PC-9 (cell line): ENCODE measurements around the gene HBP1. TPM values are rescaled to one million over a fixed set of nuclear protein-coding genes. Genes with fewer than 3 reads are reported as not detected.

Source experiments
- BruUV-seq: library from RNA; stranded (reverse); fragments of 400-500 nt; replicated peaks from 2 replicates; lab custom pipeline; 2021; lab: Mats Ljungman, UMichigan
- CTCF ChIA-PET: fragments of 300-600 bp; sonication (Branson Sonifier 250); formaldehyde crosslinking; loops from one replicate; lab custom pipeline; 2022; ENCODE audit warnings: antibody characterized with exemption; lab: Charles Lee
- POLR2A ChIA-PET: fragments of 300-600 bp; sonication (Branson Sonifier 250); formaldehyde crosslinking; loops from one replicate; lab custom pipeline; 2022; ENCODE audit warnings: antibody characterized with exemption; ENCODE audit not compliant: unreplicated experiment; lab: Charles Lee
- DNase-seq, 2 experiments: peaks; one replicate each; pipeline versions ENCODE4 v3.0.0 to v3.0.0-alpha.2; 2015 to 2022; ENCODE audit warnings: mixed read lengths in 1 of 2
- H2AFZ ChIP-seq: fragments of 200-600 bp; sonication (generic); 2 replicates; pipeline ENCODE4 v1.8.1; 2017; ENCODE audit warnings: antibody characterized with exemption
- H3F3A ChIP-seq: fragments of 200-600 bp; sonication (generic); 2 replicates; pipeline ENCODE4 v1.8.1; 2017; ENCODE audit warnings: antibody characterized with exemption, mild to moderate bottlenecking, low read depth; ENCODE audit not compliant: insufficient read depth
- H3K27ac ChIP-seq: fragments of 200-600 bp; sonication (generic); 2 replicates; pipeline ENCODE4 v1.6.1; 2016; ENCODE audit warnings: mixed run types
- H3K27me3 ChIP-seq: fragments of 200-600 bp; sonication (generic); 2 replicates; pipeline ENCODE4 v1.6.1; 2016; ENCODE audit warnings: low read depth, mixed run types; ENCODE audit not compliant: insufficient read depth
- H3K36me3 ChIP-seq: fragments of 200-600 bp; sonication (generic); 2 replicates; pipeline ENCODE4 v1.6.1; 2016; ENCODE audit warnings: low read depth, mixed run types
- H3K4me1 ChIP-seq: fragments of 200-600 bp; sonication (generic); replicated peaks from 2 replicates; pipeline ENCODE4 v1.6.1; 2016; ENCODE audit warnings: mixed run types; ENCODE audit not compliant: insufficient read depth
- H3K4me2 ChIP-seq: fragments of 200-600 bp; sonication (generic); 2 replicates; pipeline ENCODE4 v1.6.1; 2017; ENCODE audit warnings: mixed run types
- H3K4me3 ChIP-seq: fragments of 200-600 bp; sonication (generic); 2 replicates; pipeline ENCODE4 v1.6.1; 2016; ENCODE audit warnings: mixed run types
- H3K79me2 ChIP-seq: fragments of 200-600 bp; sonication (generic); 2 replicates; pipeline ENCODE4 v1.6.1; 2017; ENCODE audit warnings: low read depth, mixed run types
- H3K9me2 ChIP-seq: fragments of 200-600 bp; sonication (generic); 2 replicates; pipeline ENCODE4 v1.8.1; 2017; ENCODE audit warnings: mild to moderate bottlenecking; ENCODE audit not compliant: insufficient read depth
- H3K9me3 ChIP-seq: fragments of 200-600 bp; sonication (generic); 2 replicates; pipeline ENCODE4 v1.8.1; 2016; ENCODE audit warnings: low read depth; ENCODE audit not compliant: insufficient read depth
- H4K20me1 ChIP-seq: fragments of 200-600 bp; sonication (generic); 2 replicates; pipeline ENCODE4 v1.8.1; 2017; ENCODE audit not compliant: insufficient read depth
- CTCF ChIP-seq: fragments of 200-600 bp; sonication (generic); conservative IDR thresholded peaks from 2 replicates; pipeline ENCODE4 v1.6.1; 2017; ENCODE audit warnings: mixed run types, antibody characterized with exemption, mild to moderate bottlenecking, moderate library complexity
- EZH2 ChIP-seq: fragments of 200-600 bp; sonication (generic); IDR thresholded peaks from 2 replicates; pipeline ENCODE4 v1.8.0; 2017; ENCODE audit warnings: antibody characterized with exemption, low read depth
- intact Hi-C: fragments of 100-400 bp; cut with micrococcal nuclease; formaldehyde crosslinking; loops from one replicate; pipeline ENCODE4 v1.10.0; 2022; ENCODE audit not compliant: unreplicated experiment
- total RNA-seq: library from RNA; stranded (reverse); gene quantifications from 2 replicates; pipeline ENCODE4 v1.2.3, GENCODE V29; 2021

HBP1 gene
- total RNA-seq, 1 experiment from 2014 or later, result 60.0 TPM

- ChIA-PET POLR2A (no interaction called here), CTCF (interaction anchor here (0.6 kb wide), 1 partner anchor 679 kb away, joined by 3 read pairs; no protein-coding TSS in a partner anchor)
- H3F3A ChIP-seq, result peaks cover 4% of the 10 kb centered on the region; the same call in 1 of the 2 replicates
- H3K27ac ChIP-seq, result no peak overlapping the region
- BruUV-seq, result no TSS peak
- intact Hi-C loops, result no loop called here
- no peak overlapping the region for H3K4me3 ChIP-seq
- no peak for TF ChIP-seq CTCF
- no peak for TF ChIP-seq EZH2
- no peaks in the 10 kb centered on the region for H3K9me3 ChIP-seq
- H3K4me1 ChIP-seq, result no peaks in the 10 kb centered on the region
- no peaks in the 10 kb centered on the region for H3K79me2 ChIP-seq
- no peaks in the 10 kb centered on the region for H3K27me3 ChIP-seq
- H4K20me1 ChIP-seq, result peaks cover 15% of the 10 kb centered on the region; the same call in 1 of the 2 replicates
- H2AFZ ChIP-seq, result no peak overlapping the region
- H3K4me2 ChIP-seq, result no peak overlapping the region
- peaks cover 39% of the 10 kb centered on the region for H3K36me3 ChIP-seq
- DNase-seq, result no peak
- H3K9me2 ChIP-seq, result no peaks in the 10 kb centered on the region
Observed at GRCh38 chr7:107196834-107197610, 28.2 kb downstream of the HBP1 start.

- CTCF ChIA-PET, result interaction anchor here (1.5 kb wide), 1 partner anchor 673 kb away, joined by 9 read pairs; no protein-coding TSS in a partner anchor
- H3K36me3 ChIP-seq, result peaks cover 39% of the 10 kb centered on the region
Observed at GRCh38 chr7:107201795-107202450, 33.1 kb downstream of the HBP1 start.

More at GRCh38 chr7:107201795-107202450, 33.1 kb downstream of the HBP1 start:
- BruUV-seq, result no TSS peak
- intact Hi-C loops, result loop anchor here (1.0 to 10.0 kb wide), 5 partner anchors 261 to 943 kb away; partner anchors contain the start of genes COG5 and DUS4L
- H3K9me3 ChIP-seq, result no peaks in the 10 kb centered on the region
- no peak overlapping the region for H3K4me2 ChIP-seq
- no peaks in the 10 kb centered on the region for H3K79me2 ChIP-seq
- no peak overlapping the region for H2AFZ ChIP-seq
- no peak overlapping the region for H3K4me3 ChIP-seq
- no peak overlapping the region for H3K27ac ChIP-seq
- peaks cover 10% of the 10 kb centered on the region; the same call in 1 of the 2 replicates for H4K20me1 ChIP-seq
- no peaks in the 10 kb centered on the region for H3K9me2 ChIP-seq
- TF ChIP-seq CTCF (peak; percentile 67), EZH2 (no peak)
- POLR2A ChIA-PET, result interaction anchor here (0.6 kb wide), 1 partner anchor 1078 kb away, joined by 4 read pairs; no protein-coding TSS in a partner anchor
- peak in 1 of 2 experiments; percentile 55 for DNase-seq
- H3K4me1 ChIP-seq, result no peaks in the 10 kb centered on the region
- no peaks in the 10 kb centered on the region for H3K27me3 ChIP-seq
- H3F3A ChIP-seq, result peaks cover 10% of the 10 kb centered on the region; the same call in 1 of the 2 replicates
